GM18909 (cell line): ENCODE data around the gene WDR73.
"Not testable (repeated sequence)": the region's sequence is repeated elsewhere in the genome, so short reads cannot be mapped to it uniquely, and the experiment has no call there.

ENCODE experiments used
- ATAC-seq: cut with Tn5 transposase; IDR thresholded peaks from one replicate; pipeline ENCODE4 v1.9.1; 2021; ENCODE audit warnings: mild to moderate bottlenecking; ENCODE audit not compliant: unreplicated experiment, poor library complexity

WDR73 gene

GRCh38 chr15:84653910-84654688 lies at the start of gene WDR73:
Gene WDR73, minus strand, starts transcription at chr15:84654283. Its CDS starts 9 bp downstream, at chr15:84654274.
- ATAC-seq = peak; percentile 81

- ATAC-seq = no peak
Observed at GRCh38 chr15:84703808-84704207, 49.7 kb upstream of the WDR73 start.

DNA sequence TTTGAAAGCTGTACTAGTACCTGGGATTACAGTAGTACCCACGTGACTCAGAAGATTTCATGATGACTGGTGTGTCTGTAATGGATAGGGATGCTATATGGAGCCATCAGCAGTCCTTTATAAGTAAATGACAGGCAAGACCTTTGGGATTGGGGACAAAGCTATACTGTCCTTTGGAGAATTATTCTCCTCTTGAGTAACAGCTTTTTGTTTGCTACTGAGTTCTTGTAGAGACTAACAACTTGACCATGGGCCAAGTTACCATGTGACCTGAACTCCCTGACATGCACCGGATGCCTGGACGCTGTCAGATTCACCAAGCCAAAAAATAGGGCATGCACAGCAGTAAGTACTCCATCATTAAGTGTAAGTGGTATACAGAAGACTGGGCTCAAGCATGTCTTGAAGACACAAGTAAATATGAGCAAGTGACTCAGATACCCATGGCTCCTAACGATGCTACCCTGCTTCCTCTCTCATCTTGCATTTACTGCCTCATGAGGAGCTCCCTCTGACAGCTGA lies 48.9 kb upstream of the WDR73 start:
- no peak for ATAC-seq

GRCh38 chr15:84699538-84700191 lies 45.6 kb upstream of the WDR73 start:
- ATAC-seq = no peak

- ATAC-seq = no peak
Observed at GRCh38 chr15:84697236-84697990, 43.3 kb upstream of the WDR73 start.

GRCh38 chr15:84696757-84697156 lies 42.7 kb upstream of the WDR73 start:
- no peak for ATAC-seq

DNA sequence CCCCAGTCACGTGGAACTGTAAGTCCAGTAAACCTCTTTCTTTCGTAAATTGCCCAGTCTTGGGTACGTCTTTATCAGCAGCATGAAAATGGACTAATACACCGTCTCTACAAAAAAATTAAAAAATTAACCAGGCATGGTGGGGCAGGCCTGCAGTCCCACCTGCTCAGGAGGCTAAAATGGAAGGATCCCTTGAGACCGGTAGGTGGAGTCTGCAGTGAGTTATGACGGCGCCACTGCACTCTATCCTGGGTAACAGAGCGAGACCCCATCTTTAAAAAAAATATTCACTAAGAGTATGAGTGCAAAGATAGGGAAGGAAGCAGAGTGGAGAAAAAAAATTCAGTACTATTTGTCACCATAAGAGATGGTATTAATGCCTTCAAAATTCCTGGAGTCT lies 36.3 kb upstream of the WDR73 start:
- no peak for ATAC-seq

DNA sequence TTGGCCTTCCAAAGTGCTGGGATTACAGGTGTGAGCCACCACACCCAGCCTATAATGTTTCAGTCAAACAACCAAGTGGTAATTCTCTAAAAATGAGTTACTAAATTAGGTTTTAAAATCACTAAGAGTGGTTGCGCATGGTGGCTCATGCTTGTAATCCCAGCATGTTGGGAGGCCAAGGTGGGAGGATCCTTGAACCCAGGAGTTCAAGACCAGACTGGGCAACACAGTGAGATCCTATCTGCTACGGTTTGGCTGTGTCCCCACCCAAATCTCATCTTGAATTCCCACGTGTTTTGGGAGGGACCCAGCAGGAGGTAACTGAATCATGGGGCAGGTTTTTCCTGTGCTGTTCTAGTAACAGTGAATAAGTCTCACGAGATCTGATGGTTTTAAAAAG lies 35.8 kb upstream of the WDR73 start:
- ATAC-seq = no peak

DNA sequence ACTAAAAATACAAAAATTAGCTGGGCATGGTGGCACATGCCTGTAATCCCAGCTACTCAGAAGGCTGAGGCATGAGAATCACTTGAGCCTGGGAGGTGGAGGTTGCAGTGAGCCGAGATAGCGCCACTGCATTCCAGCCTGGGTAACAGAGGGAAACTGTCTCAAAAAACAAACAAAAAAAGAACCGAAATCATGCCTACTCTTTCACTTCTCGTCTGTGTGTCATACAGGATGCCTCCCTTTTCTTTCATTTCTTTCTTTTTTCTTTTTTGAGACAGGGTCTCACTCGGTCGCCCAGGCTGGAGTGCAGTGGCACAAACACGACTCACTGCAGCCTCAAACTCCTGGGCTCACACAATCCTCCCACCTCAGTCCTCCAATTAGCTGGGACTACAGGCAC lies 32.4 kb upstream of the WDR73 start:
- ATAC-seq = not testable (repeated sequence)

GRCh38 chr15:84685304-84685703 lies 31.2 kb upstream of the WDR73 start:
- no peak for ATAC-seq

- no peak for ATAC-seq
Observed at GRCh38 chr15:84684092-84684491, 30.0 kb upstream of the WDR73 start.

DNA sequence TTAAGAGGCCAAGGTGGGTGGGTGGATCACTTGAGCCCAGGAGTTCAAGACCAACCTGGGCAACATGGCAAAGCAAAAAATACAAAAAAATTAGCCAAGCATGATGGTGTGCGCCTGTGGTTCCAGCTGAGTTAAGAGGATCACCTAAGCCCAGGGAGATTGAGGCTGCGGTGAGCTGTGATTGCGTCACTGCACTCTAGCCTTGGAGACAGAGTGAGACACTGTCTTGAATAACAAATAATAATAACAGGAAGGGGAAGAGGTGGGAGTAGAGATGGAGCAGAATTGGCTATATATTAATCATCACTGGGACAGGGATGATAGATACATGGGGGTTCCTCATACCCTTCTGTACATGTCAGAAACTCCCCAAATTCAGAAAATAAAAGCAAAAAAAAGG lies 27.7 kb upstream of the WDR73 start:
- no peak for ATAC-seq

- ATAC-seq = no peak
Observed at GRCh38 chr15:84671211-84671610, 17.1 kb upstream of the WDR73 start.

GRCh38 chr15:84669726-84670125 lies 15.6 kb upstream of the WDR73 start:
- ATAC-seq = no peak

GRCh38 chr15:84668221-84668982 lies 14.3 kb upstream of the WDR73 start:
- ATAC-seq = no peak

GRCh38 chr15:84666373-84666772 lies 12.3 kb upstream of the WDR73 start:
- ATAC-seq = no peak

DNA sequence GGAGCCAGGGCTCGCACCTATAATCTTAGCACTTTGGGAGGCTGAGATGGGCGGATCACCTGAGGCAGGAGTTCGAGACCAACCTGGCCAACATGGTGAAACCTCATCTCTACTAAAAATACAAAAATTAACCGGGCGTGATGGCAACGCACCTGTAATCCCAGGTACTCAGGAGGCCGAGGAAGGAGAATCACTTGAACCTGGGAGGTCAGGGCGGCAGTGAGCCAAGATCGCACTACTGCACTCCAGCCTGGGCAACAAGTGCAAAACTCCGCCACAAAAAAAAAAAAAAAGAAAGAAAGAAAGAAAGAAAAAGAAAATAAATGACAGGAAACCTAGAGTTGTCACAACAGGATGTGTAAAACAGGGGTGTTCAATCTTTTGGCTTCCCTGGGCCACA lies 6.9 kb upstream of the WDR73 start:
- no peak for ATAC-seq

DNA sequence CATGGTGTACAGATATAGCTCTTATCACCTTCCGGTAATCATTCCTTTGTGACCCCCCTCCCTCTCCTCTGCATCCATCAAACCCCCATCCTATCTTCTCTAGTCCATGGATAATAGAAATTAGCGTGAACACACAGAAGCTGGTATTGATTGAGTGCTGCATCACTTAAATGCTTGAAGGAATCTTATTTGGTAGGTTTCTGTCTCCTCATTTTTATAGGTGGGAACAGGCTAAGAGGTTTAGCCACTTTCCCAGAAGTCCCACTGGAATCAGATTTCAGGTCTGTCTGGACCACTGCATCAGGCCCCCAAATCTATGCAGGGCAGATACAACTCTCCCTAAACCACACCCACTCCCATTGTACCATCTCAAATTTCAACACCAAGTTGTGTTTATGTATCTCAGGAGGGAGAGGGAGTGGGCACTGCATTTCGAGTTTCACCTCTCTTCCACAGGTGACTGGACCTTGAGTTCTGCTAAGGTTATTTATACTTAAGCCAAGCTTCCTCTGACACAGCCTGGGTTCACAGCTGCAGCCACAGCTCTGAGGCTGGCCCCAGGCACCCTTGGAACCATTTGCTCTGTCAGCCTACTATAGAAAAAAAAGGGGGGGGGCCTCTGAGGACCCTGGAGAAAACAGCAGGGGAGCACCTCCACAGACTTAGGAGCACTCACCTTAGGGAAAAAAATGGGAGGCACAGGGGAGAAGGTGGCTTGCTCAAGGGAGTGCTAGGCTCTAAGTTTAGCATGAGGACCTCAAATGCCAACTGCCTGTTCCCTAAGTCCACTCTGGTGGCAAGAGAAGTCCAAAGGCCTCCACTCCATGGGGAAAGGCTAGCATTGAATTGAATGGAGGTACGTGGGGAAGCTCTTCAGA lies 6.1 kb upstream of the WDR73 start:
- no peak for ATAC-seq

- no peak for ATAC-seq
Observed at GRCh38 chr15:84658788-84659411, 4.8 kb upstream of the WDR73 start.
